ENCODE measurements around the gene KLHL17. TPM values are rescaled to one million over a fixed set of nuclear protein-coding genes. Genes with fewer than 3 reads are reported as not detected.

The KLHL17 gene
- total and polyA plus RNA-seq, 4 donors: 0.98 to 5.4 (median 2.1) TPM

DNA sequence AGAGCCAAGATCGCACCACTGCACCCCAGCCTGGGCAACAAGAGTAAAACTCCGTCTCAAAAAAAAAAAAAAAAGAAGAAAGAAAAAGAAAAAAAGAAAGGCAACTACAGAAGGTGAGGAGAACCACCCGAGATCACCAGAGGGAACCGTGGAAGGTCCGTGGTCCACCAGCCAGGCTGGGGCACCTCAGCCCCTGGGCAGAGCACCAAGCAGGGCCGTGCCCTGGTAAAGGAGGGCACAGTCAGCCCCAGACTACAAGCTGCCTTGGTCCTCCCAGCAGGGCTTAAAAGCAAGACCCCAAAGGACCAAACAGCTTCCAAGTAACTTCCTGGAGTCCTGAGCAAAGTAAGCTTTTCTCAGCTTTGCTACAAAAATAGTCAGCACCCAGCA is 45.5 kb upstream of the KLHL17 start:
- H3K27me3 ChIP-seq (ENCODE audit: control insufficient read depth in 4 of 4, insufficient read depth in 4 of 4, low read length in 3 of 4): no peaks in the 10 kb centered on the region
- H3K27ac ChIP-seq (ENCODE audit: low read depth in 1 of 2, low read length in 2 of 2): no peak overlapping the region
- DNase-seq (ENCODE audit: low spot score): no peak
- 81% methylated on average over 6 of the region's 6 CpGs for WGBS
- no peaks in the 10 kb centered on the region for H3K36me3 ChIP-seq (ENCODE audit: control insufficient read depth in 4 of 4, insufficient read depth in 3 of 4, low read depth in 1 of 4, low read length in 3 of 4)
- H3K9ac ChIP-seq (ENCODE audit: low read depth in 1 of 2, low read length in 2 of 2): no peak overlapping the region
- TF ChIP-seq, protein P1, sequence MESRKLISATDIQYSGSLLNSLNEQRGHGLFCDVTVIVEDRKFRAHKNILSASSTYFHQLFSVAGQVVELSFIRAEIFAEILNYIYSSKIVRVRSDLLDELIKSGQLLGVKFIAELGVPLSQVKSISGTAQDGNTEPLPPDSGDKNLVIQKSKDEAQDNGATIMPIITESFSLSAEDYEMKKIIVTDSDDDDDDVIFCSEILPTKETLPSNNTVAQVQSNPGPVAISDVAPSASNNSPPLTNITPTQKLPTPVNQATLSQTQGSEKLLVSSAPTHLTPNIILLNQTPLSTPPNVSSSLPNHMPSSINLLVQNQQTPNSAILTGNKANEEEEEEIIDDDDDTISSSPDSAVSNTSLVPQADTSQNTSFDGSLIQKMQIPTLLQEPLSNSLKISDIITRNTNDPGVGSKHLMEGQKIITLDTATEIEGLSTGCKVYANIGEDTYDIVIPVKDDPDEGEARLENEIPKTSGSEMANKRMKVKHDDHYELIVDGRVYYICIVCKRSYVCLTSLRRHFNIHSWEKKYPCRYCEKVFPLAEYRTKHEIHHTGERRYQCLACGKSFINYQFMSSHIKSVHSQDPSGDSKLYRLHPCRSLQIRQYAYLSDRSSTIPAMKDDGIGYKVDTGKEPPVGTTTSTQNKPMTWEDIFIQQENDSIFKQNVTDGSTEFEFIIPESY (IDR thresholded peaks at IDR 0.05): no peak
- TF ChIP-seq, protein P2, sequence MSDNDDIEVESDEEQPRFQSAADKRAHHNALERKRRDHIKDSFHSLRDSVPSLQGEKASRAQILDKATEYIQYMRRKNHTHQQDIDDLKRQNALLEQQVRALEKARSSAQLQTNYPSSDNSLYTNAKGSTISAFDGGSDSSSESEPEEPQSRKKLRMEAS (IDR thresholded peaks at IDR 0.05): no peak
- TF ChIP-seq RAD21 (IDR thresholded peaks at IDR 0.05) (no peak), NR2F2 (IDR thresholded peaks at IDR 0.05) (no peak), JUND (IDR thresholded peaks at IDR 0.05) (no peak), HNF4A (conservative IDR thresholded peaks at IDR 0.05) (no peak), TAF1 (conservative IDR thresholded peaks at IDR 0.05) (no peak), SP1 (IDR thresholded peaks at IDR 0.05) (no peak), EGR1 (IDR thresholded peaks at IDR 0.05; ENCODE audit: low read depth in 2 of 2) (no peak), YY1 (IDR thresholded peaks at IDR 0.05) (no peak), FOXA2 (IDR thresholded peaks at IDR 0.05) (no peak)
- TF ChIP-seq, protein P3, sequence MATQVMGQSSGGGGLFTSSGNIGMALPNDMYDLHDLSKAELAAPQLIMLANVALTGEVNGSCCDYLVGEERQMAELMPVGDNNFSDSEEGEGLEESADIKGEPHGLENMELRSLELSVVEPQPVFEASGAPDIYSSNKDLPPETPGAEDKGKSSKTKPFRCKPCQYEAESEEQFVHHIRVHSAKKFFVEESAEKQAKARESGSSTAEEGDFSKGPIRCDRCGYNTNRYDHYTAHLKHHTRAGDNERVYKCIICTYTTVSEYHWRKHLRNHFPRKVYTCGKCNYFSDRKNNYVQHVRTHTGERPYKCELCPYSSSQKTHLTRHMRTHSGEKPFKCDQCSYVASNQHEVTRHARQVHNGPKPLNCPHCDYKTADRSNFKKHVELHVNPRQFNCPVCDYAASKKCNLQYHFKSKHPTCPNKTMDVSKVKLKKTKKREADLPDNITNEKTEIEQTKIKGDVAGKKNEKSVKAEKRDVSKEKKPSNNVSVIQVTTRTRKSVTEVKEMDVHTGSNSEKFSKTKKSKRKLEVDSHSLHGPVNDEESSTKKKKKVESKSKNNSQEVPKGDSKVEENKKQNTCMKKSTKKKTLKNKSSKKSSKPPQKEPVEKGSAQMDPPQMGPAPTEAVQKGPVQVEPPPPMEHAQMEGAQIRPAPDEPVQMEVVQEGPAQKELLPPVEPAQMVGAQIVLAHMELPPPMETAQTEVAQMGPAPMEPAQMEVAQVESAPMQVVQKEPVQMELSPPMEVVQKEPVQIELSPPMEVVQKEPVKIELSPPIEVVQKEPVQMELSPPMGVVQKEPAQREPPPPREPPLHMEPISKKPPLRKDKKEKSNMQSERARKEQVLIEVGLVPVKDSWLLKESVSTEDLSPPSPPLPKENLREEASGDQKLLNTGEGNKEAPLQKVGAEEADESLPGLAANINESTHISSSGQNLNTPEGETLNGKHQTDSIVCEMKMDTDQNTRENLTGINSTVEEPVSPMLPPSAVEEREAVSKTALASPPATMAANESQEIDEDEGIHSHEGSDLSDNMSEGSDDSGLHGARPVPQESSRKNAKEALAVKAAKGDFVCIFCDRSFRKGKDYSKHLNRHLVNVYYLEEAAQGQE (IDR thresholded peaks at IDR 0.05): no peak
- H3K4me1 ChIP-seq (ENCODE audit: control insufficient read depth in 4 of 4, insufficient read depth in 4 of 4, low read length in 3 of 4): peaks cover 9 to 15% (median 13%) of the 10 kb centered on the region in 4 donors
- no peak overlapping the region for H3K4me3 ChIP-seq (ENCODE audit: low read depth in 1 of 3, low read length in 3 of 3)
- H3K9me3 ChIP-seq (ENCODE audit: control insufficient read depth in 4 of 4, low read length in 3 of 4): no peaks in the 10 kb centered on the region

DNA sequence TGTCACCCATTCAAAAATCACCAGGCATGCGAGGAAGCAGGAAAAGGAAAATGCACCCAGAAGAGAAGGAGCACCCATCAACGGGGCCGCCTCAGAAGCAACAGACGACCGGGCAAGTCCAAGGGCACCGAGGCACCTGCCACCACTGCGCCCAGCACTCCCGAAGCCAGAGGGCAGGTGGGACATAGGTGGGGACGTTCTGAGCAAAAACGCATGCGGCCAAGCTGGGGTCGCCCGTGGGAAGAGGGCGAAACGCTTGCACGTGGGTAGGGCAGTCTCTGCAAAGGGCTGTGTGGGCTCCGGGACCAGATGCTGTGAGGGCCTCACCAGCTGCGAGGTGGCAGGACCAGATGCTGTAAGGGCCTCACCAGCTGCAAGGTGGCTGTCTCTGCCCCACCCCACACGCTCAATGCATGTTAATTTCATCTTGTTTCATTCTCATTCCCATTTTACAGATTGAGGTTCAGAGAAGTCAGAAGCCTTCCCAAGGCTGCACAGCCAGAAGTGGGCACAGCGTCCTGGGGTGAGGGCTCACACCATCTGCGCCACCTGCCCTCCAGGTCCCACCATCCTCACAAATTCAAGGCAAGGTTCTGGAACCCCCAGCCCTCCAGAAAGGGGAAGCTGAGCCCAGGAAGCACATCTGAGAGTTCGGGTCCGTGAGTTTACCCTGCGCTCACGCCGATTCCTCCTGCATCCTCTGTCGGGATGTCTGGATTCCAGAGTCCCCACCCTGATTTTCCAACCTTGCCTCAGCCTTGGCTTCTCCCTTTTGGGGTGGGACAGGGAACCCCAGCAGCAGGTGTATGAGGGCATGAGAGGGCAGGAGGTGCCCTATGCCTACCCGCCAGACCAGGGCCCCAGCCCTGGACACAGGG is 44.9 kb upstream of the KLHL17 start:
- no peak overlapping the region for H3K27ac ChIP-seq (ENCODE audit: low read depth in 1 of 2, low read length in 2 of 2)
- no peaks in the 10 kb centered on the region for H3K36me3 ChIP-seq (ENCODE audit: control insufficient read depth in 4 of 4, insufficient read depth in 3 of 4, low read depth in 1 of 4, low read length in 3 of 4)
- peaks cover 9 to 20% (median 15%) of the 10 kb centered on the region in 4 donors for H3K4me1 ChIP-seq (ENCODE audit: control insufficient read depth in 4 of 4, insufficient read depth in 4 of 4, low read length in 3 of 4)
- H3K9me3 ChIP-seq (ENCODE audit: control insufficient read depth in 4 of 4, low read length in 3 of 4): no peaks in the 10 kb centered on the region
- no peak overlapping the region for H3K9ac ChIP-seq (ENCODE audit: low read depth in 1 of 2, low read length in 2 of 2)
- WGBS: 83% methylated on average over 28 of the region's 28 CpGs
- H3K27me3 ChIP-seq (ENCODE audit: control insufficient read depth in 4 of 4, insufficient read depth in 4 of 4, low read length in 3 of 4): no peaks in the 10 kb centered on the region
- no peak for DNase-seq (ENCODE audit: low spot score)
- H3K4me3 ChIP-seq (ENCODE audit: low read depth in 1 of 3, low read length in 3 of 3): no peak overlapping the region
- no peak for TF ChIP-seq NR2F2 (IDR thresholded peaks at IDR 0.05)
- no peak for TF ChIP-seq EGR1 (IDR thresholded peaks at IDR 0.05; ENCODE audit: low read depth in 2 of 2)
- TF ChIP-seq, protein P4, sequence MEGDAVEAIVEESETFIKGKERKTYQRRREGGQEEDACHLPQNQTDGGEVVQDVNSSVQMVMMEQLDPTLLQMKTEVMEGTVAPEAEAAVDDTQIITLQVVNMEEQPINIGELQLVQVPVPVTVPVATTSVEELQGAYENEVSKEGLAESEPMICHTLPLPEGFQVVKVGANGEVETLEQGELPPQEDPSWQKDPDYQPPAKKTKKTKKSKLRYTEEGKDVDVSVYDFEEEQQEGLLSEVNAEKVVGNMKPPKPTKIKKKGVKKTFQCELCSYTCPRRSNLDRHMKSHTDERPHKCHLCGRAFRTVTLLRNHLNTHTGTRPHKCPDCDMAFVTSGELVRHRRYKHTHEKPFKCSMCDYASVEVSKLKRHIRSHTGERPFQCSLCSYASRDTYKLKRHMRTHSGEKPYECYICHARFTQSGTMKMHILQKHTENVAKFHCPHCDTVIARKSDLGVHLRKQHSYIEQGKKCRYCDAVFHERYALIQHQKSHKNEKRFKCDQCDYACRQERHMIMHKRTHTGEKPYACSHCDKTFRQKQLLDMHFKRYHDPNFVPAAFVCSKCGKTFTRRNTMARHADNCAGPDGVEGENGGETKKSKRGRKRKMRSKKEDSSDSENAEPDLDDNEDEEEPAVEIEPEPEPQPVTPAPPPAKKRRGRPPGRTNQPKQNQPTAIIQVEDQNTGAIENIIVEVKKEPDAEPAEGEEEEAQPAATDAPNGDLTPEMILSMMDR (IDR thresholded peaks at IDR 0.05; ENCODE audit: low read depth, low read length, missing input control): no peak
- TF ChIP-seq HNF4G (IDR thresholded peaks at IDR 0.05): no peak
- TF ChIP-seq, protein P5, sequence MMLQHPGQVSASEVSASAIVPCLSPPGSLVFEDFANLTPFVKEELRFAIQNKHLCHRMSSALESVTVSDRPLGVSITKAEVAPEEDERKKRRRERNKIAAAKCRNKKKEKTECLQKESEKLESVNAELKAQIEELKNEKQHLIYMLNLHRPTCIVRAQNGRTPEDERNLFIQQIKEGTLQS (IDR thresholded peaks at IDR 0.05): no peak
- no peak for TF ChIP-seq YY1 (IDR thresholded peaks at IDR 0.05)
- TF ChIP-seq RAD21 (IDR thresholded peaks at IDR 0.05): no peak
- TF ChIP-seq RXRA (IDR thresholded peaks at IDR 0.05): no peak
- TF ChIP-seq, protein P3 (IDR thresholded peaks at IDR 0.05): no peak
- TF ChIP-seq, protein P2 (IDR thresholded peaks at IDR 0.05): no peak
- no peak for TF ChIP-seq GABPA (IDR thresholded peaks at IDR 0.05 in 1 of 2, conservative IDR thresholded peaks at IDR 0.05 in 1 of 2)
